ENCODE measurements around the gene CAD.
A peak's percentile ranks its signal among the peaks of the same experiment; 100 is the strongest.

Gene CAD

DNA sequence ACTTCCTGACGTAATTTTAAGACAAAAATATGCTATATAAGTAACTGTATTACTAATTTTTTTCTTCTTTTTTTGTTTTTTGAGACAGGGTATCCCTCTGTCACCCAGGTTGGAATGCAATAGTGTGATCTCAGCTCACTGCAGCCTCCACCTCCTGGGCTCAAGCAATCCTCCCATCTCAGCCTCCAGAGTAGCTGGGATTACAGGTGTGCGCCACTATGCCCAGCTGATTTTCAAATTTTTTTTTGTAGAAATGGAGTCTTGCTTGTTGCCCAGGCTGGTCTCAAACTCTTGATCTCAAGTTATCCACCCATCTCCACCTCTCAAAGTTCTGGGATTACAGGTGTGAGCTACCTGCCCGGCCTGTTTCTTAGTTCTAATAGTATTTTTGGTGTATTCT is 38.7 kb upstream of the CAD start:
- peaks cover 38% of the 10 kb centered on the region for H3K4me1 ChIP-seq (ENCODE audit: control insufficient read depth, low read length)
- peak overlapping the region; percentile 12; the same call in 1 of the 2 replicates for H3K4me2 ChIP-seq (ENCODE audit: low read length)
- H3K36me3 ChIP-seq (ENCODE audit: control insufficient read depth, low read length), result no peaks in the 10 kb centered on the region
- H3K9me3 ChIP-seq (ENCODE audit: control insufficient read depth, insufficient read depth, low read length), result no peaks in the 10 kb centered on the region
- no peaks in the 10 kb centered on the region for H3K79me2 ChIP-seq (ENCODE audit: control insufficient read depth, low read length)
- TF ChIP-seq, protein P1, sequence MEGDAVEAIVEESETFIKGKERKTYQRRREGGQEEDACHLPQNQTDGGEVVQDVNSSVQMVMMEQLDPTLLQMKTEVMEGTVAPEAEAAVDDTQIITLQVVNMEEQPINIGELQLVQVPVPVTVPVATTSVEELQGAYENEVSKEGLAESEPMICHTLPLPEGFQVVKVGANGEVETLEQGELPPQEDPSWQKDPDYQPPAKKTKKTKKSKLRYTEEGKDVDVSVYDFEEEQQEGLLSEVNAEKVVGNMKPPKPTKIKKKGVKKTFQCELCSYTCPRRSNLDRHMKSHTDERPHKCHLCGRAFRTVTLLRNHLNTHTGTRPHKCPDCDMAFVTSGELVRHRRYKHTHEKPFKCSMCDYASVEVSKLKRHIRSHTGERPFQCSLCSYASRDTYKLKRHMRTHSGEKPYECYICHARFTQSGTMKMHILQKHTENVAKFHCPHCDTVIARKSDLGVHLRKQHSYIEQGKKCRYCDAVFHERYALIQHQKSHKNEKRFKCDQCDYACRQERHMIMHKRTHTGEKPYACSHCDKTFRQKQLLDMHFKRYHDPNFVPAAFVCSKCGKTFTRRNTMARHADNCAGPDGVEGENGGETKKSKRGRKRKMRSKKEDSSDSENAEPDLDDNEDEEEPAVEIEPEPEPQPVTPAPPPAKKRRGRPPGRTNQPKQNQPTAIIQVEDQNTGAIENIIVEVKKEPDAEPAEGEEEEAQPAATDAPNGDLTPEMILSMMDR (IDR thresholded peaks at IDR 0.05; ENCODE audit: low read depth, low read length, poor library complexity, severe bottlenecking), result no peak
- TF ChIP-seq EZH2phosphoT487 (IDR thresholded peaks at IDR 0.05; ENCODE audit: borderline replicate concordance, low read length), result no peak
- no peaks in the 10 kb centered on the region; the same call in 1 of the 2 replicates for H3F3A ChIP-seq (ENCODE audit: control insufficient read depth, insufficient read depth)
- no peaks in the 10 kb centered on the region for H3K27me3 ChIP-seq (ENCODE audit: control insufficient read depth, low read length)
- H4K20me1 ChIP-seq (ENCODE audit: control insufficient read depth, insufficient read depth, low read depth, low read length), result no peaks in the 10 kb centered on the region
- H3K4me3 ChIP-seq (ENCODE audit: low read length), result no peak overlapping the region
- H3K27ac ChIP-seq (ENCODE audit: low read depth, low read length), result no peak overlapping the region
- no peaks in the 10 kb centered on the region for H3K9me2 ChIP-seq (replicated peaks; ENCODE audit: control insufficient read depth, low read length)

DNA sequence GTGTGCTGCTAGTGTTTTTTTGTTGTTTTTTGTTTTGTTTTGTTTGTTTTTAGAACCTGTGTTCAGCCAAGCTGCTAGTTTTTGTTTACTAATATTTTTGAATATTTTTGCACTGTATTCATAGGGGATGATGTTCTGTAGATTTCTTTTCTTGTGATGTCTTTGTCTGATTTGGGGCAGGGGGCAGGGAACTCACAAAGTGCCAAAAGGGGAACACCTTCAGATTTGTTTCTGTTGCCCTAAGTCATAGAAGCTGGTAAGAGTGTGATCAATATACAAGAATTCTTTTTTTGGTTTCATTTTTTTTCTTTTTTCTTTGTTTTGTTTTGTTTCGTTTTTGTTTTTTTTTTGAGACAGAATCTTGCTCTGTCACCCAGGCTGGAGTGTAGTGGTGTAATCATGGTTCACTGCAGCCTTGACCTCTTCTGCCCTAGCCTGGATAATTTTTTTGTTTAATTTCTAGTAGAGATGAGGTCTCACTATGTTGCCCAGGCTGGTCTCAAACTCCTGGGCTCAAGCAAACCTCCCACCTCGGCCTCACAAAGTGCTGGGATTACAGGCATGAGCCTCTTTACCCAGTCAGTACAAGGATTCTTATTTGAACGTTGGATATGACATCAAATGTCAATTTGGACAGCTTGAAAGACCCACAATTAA is 37.7 kb upstream of the CAD start:
- Histone ChIP-seq H3K4me3 (ENCODE audit: low read length) (no peak overlapping the region), H4K20me1 (ENCODE audit: control insufficient read depth, insufficient read depth, low read depth, low read length) (no peaks in the 10 kb centered on the region), H3K4me1 (ENCODE audit: control insufficient read depth, low read length) (peaks cover 33% of the 10 kb centered on the region), H3K36me3 (ENCODE audit: control insufficient read depth, low read length) (no peaks in the 10 kb centered on the region), H3K9me3 (ENCODE audit: control insufficient read depth, insufficient read depth, low read length) (no peaks in the 10 kb centered on the region), H3K79me2 (ENCODE audit: control insufficient read depth, low read length) (no peaks in the 10 kb centered on the region), H3K4me2 (ENCODE audit: low read length) (peak overlapping the region; percentile 12; the same call in 1 of the 2 replicates), H3K27ac (ENCODE audit: low read depth, low read length) (no peak overlapping the region), H3K9me2 (replicated peaks; ENCODE audit: control insufficient read depth, low read length) (no peaks in the 10 kb centered on the region), H3F3A (ENCODE audit: control insufficient read depth, insufficient read depth) (no peaks in the 10 kb centered on the region; the same call in 1 of the 2 replicates), H3K27me3 (ENCODE audit: control insufficient read depth, low read length) (no peaks in the 10 kb centered on the region)
- TF ChIP-seq, protein P1 (IDR thresholded peaks at IDR 0.05; ENCODE audit: low read depth, low read length, poor library complexity, severe bottlenecking), result no peak
- no peak for TF ChIP-seq EZH2phosphoT487 (IDR thresholded peaks at IDR 0.05; ENCODE audit: borderline replicate concordance, low read length)

DNA sequence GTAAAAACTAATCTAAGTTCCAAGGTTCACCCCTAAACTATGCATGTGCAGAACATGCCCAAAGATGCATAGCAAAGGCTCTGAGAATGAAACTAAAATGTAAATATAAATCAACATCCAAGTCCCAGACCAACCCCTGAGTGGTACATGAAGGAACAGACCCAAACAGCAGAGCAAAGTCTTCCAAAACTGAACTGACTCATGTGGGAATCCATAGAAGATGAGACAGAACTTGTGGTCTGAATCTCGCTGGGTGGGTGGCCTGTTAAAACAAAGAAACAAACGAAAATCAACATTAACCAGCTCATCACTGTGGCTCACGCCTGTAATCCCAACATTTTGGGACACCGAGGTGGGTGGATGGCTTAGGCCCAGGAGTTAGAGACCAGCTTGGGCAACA is 34.8 kb upstream of the CAD start:
- no peaks in the 10 kb centered on the region for H3K27me3 ChIP-seq (ENCODE audit: control insufficient read depth, low read length)
- H3K36me3 ChIP-seq (ENCODE audit: control insufficient read depth, low read length), result no peaks in the 10 kb centered on the region
- no peak overlapping the region for H3K27ac ChIP-seq (ENCODE audit: low read depth, low read length)
- H3K9me2 ChIP-seq (replicated peaks; ENCODE audit: control insufficient read depth, low read length), result no peaks in the 10 kb centered on the region
- H3K4me2 ChIP-seq (ENCODE audit: low read length), result no peak overlapping the region
- TF ChIP-seq, protein P1 (IDR thresholded peaks at IDR 0.05; ENCODE audit: low read depth, low read length, poor library complexity, severe bottlenecking), result no peak
- no peak for TF ChIP-seq EZH2phosphoT487 (IDR thresholded peaks at IDR 0.05; ENCODE audit: borderline replicate concordance, low read length)
- no peaks in the 10 kb centered on the region for H3F3A ChIP-seq (ENCODE audit: control insufficient read depth, insufficient read depth)
- peaks cover 23% of the 10 kb centered on the region for H3K4me1 ChIP-seq (ENCODE audit: control insufficient read depth, low read length)
- H3K9me3 ChIP-seq (ENCODE audit: control insufficient read depth, insufficient read depth, low read length), result no peaks in the 10 kb centered on the region
- H4K20me1 ChIP-seq (ENCODE audit: control insufficient read depth, insufficient read depth, low read depth, low read length), result no peaks in the 10 kb centered on the region
- H3K79me2 ChIP-seq (ENCODE audit: control insufficient read depth, low read length), result no peaks in the 10 kb centered on the region
- H3K4me3 ChIP-seq (ENCODE audit: low read length), result no peak overlapping the region
